ENCODE results near the gene PIP4P1. TPM values are rescaled to one million over a fixed set of nuclear protein-coding genes. Genes with fewer than 3 reads are reported as not detected.

The PIP4P1 gene
- total RNA-seq, 2 experiments from 2014 or later: 83.9 to 107 TPM

DNA sequence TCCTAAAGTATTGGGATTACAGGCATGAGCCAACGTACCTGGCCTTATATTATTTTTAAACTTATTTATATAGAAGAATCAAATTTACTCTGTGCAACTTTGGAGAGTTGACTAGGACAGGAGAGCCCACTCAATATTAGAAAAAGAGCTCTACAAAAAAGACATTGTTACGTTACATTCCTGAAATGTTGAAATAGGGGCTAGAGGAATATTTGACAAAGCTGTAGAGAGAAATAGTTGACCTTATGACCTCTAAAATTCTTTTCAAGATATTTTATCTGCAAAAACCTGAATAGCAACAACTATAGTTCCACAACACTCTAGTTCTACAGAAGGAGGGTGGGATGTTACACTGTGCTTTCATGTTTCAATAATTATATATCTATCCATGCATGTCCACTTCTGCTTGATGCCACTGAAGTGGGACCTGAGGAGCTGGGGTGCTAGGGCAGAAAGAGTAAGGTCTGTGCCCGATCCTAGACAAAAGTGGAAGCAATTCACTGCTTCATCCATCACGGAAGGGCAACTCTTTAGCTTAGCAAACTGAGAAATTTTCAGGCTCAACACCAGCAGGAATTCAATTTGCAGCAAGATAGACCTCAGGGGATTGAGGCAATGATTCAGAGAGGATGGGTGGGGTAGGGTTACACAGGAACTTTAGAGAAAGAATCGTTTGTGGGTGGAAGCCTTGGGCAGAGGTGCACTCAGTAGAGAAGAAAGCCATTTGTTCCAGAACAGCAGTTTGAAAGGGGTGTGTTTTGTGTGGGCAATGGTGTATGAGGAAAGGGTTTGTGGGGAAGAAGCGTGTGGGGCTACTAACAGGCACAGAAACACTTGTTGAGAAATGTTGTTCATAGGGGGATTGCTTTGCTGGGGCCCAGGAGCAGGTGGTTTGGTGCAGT is 28.1 kb upstream of the PIP4P1 start:
- no peaks in the 10 kb centered on the region for H3K9me3 ChIP-seq (ENCODE audit: control insufficient read depth in 1 of 2, insufficient read depth in 1 of 2, low read length in 2 of 2)
- no peak overlapping the region for H3K4me3 ChIP-seq (ENCODE audit: low read length)
- ChIA-PET POLR2A (interaction anchor here (1.1 to 6.0 kb wide), 5 partner anchors 12 to 137 kb away, joined by 3 to 50 read pairs (median 11); partner anchors contain the start of genes APEX1, OSGEP, PIP4P1 and PNP), CTCF (interaction anchor here (1.3 to 1.4 kb wide), 2 partner anchors 11 to 42 kb away, joined by 3 to 5 read pairs; no protein-coding TSS in a partner anchor)
- DNase-seq: peak in 6 of 14 experiments; percentile 10 to 58 (median 14)
- peaks cover 58% of the 10 kb centered on the region for H3K4me1 ChIP-seq (ENCODE audit: insufficient read depth, low read length)
- ATAC-seq (ENCODE audit: poor library complexity): peak; percentile 83
- intact Hi-C loops (cut with DNase I, micrococcal nuclease): no loop called here
- Mint-ChIP-seq H3K4me1 (ENCODE audit: low read depth) (peaks cover 83% of the 10 kb centered on the region), H3K27me3 (no peaks in the 10 kb centered on the region), H3K36me3 (ENCODE audit: low read depth) (no peaks in the 10 kb centered on the region), H3K9me3 (no peaks in the 10 kb centered on the region), H3K27ac (peak overlapping the region; percentile 84), H3K4me3 (peak overlapping the region; percentile 69)
- H3K27ac ChIP-seq (ENCODE audit: low read depth in 1 of 2, low read length in 2 of 2): peak overlapping the region in 1 of 2 donors; percentile 19
- no peaks in the 10 kb centered on the region for H3K27me3 ChIP-seq (ENCODE audit: control insufficient read depth in 1 of 2, insufficient read depth in 2 of 2, low read length in 2 of 2)
- H3K36me3 ChIP-seq (ENCODE audit: insufficient read depth, low read length): no peaks in the 10 kb centered on the region
- no peak for TF ChIP-seq CTCF (IDR thresholded peaks at IDR 0.05)

DNA sequence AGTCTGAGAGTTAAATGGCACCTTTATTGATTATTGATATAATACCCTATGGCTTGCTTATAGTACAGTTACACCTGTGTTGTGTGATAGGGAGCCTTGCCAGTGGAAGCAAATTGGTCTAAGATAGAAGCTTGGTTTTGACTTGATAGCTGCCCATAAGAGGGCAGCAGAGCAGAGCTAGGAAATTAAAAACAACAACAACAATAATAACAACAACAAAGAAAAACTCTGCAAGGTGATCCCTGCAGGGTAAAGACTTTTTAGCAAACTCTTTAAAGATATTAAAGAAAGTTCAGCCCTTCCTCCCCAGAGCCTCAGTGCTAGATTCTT is 26.1 kb upstream of the PIP4P1 start:
- Mint-ChIP-seq H3K4me3 (peak overlapping the region; percentile 54), H3K9me3 (no peaks in the 10 kb centered on the region), H3K36me3 (ENCODE audit: low read depth) (no peaks in the 10 kb centered on the region), H3K27me3 (no peaks in the 10 kb centered on the region), H3K27ac (peak overlapping the region; percentile 63), H3K4me1 (ENCODE audit: low read depth) (peaks cover 90% of the 10 kb centered on the region)
- ATAC-seq (ENCODE audit: poor library complexity) (no peak), DNase-seq (no peak)
- TF ChIP-seq CTCF (IDR thresholded peaks at IDR 0.05): no peak
- H3K4me1 ChIP-seq (ENCODE audit: insufficient read depth, low read length): peaks cover 56% of the 10 kb centered on the region
- intact Hi-C loops (cut with DNase I, micrococcal nuclease): no loop called here
- POLR2A ChIA-PET: interaction anchor here (1.1 to 6.0 kb wide), 7 partner anchors 10 to 126 kb away, joined by 3 to 50 read pairs (median 4); partner anchors contain the start of genes APEX1, OSGEP, PIP4P1 and PNP
- no peaks in the 10 kb centered on the region for H3K9me3 ChIP-seq (ENCODE audit: control insufficient read depth in 1 of 2, insufficient read depth in 1 of 2, low read length in 2 of 2)
- no peak overlapping the region for H3K4me3 ChIP-seq (ENCODE audit: low read length)
- CTCF ChIA-PET: interaction anchor here (1.0 kb wide), 1 partner anchor 9 kb away, joined by 4 read pairs; no protein-coding TSS in a partner anchor
- H3K27ac ChIP-seq (ENCODE audit: low read depth in 1 of 2, low read length in 2 of 2): peak overlapping the region in 1 of 2 donors; percentile 46
- H3K27me3 ChIP-seq (ENCODE audit: control insufficient read depth in 1 of 2, insufficient read depth in 2 of 2, low read length in 2 of 2): no peaks in the 10 kb centered on the region
- H3K36me3 ChIP-seq (ENCODE audit: insufficient read depth, low read length): no peaks in the 10 kb centered on the region

DNA sequence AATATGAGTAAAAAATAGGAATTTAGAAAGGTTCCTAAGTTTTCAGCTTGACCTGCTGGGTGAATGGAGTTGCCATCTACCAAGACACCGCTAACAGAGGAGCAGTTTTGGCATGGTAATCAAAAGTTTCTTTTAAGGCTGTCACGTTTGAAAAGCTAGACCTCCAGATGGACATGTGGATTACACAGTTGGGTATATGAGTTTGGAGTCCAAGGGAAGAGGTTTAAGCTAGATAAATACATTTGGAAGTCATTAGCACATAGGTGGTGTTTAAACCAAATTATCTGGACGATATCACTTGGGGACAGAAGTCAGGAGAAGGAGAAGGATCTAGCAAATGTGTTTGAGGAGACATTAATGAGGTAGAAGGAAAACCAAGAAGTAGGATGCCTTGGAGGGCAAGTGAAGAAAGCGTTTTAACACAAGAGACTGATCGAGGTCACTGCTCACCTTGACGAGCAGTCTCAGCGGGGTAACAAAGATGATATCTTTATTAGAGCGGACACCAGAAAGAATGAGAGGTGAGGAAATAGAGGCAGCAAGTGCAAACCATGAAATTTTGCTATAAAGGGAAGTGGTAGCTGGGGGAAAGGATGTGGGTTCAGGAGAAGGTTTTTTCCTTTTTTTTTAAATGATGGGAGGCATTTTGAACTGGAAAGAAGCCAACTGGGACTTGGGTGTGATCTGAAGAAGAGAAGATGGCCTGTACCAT is 25.6 kb upstream of the PIP4P1 start:
- Mint-ChIP-seq H3K27ac (peak overlapping the region; percentile 63), H3K27me3 (no peaks in the 10 kb centered on the region), H3K4me3 (peak overlapping the region; percentile 67), H3K9me3 (no peaks in the 10 kb centered on the region), H3K4me1 (ENCODE audit: low read depth) (peaks cover 92% of the 10 kb centered on the region), H3K36me3 (ENCODE audit: low read depth) (no peaks in the 10 kb centered on the region)
- TF ChIP-seq CTCF (IDR thresholded peaks at IDR 0.05): no peak
- Histone ChIP-seq H3K4me3 (ENCODE audit: low read length) (no peak overlapping the region), H3K27me3 (ENCODE audit: control insufficient read depth in 1 of 2, insufficient read depth in 2 of 2, low read length in 2 of 2) (no peaks in the 10 kb centered on the region), H3K27ac (ENCODE audit: low read depth in 1 of 2, low read length in 2 of 2) (peak overlapping the region in 1 of 2 donors; percentile 46), H3K9me3 (ENCODE audit: control insufficient read depth in 1 of 2, insufficient read depth in 1 of 2, low read length in 2 of 2) (no peaks in the 10 kb centered on the region), H3K36me3 (ENCODE audit: insufficient read depth, low read length) (no peaks in the 10 kb centered on the region), H3K4me1 (ENCODE audit: insufficient read depth, low read length) (peaks cover 56% of the 10 kb centered on the region)
- ATAC-seq (ENCODE audit: poor library complexity) (no peak), DNase-seq (peak in 1 of 14 experiments; percentile 59)
- ChIA-PET CTCF (interaction anchor here (1.0 kb wide), 1 partner anchor 9 kb away, joined by 4 read pairs; no protein-coding TSS in a partner anchor), POLR2A (interaction anchor here (1.1 to 6.0 kb wide), 7 partner anchors 9 to 126 kb away, joined by 3 to 50 read pairs (median 4); partner anchors contain the start of genes APEX1, OSGEP, PIP4P1 and PNP)
- intact Hi-C loops (cut with DNase I, micrococcal nuclease): no loop called here

Measured in CD4-positive, alpha-beta T cell (primary cell).